HG02981 (cell line): ENCODE measurements around the gene PTDSS2.

Experiments
- ATAC-seq: cut with Tn5 transposase; IDR thresholded peaks from one replicate; pipeline ENCODE4 v1.9.1; 2021; ENCODE audit warnings: mild to moderate bottlenecking, moderate library complexity; ENCODE audit not compliant: unreplicated experiment

The PTDSS2 gene

DNA sequence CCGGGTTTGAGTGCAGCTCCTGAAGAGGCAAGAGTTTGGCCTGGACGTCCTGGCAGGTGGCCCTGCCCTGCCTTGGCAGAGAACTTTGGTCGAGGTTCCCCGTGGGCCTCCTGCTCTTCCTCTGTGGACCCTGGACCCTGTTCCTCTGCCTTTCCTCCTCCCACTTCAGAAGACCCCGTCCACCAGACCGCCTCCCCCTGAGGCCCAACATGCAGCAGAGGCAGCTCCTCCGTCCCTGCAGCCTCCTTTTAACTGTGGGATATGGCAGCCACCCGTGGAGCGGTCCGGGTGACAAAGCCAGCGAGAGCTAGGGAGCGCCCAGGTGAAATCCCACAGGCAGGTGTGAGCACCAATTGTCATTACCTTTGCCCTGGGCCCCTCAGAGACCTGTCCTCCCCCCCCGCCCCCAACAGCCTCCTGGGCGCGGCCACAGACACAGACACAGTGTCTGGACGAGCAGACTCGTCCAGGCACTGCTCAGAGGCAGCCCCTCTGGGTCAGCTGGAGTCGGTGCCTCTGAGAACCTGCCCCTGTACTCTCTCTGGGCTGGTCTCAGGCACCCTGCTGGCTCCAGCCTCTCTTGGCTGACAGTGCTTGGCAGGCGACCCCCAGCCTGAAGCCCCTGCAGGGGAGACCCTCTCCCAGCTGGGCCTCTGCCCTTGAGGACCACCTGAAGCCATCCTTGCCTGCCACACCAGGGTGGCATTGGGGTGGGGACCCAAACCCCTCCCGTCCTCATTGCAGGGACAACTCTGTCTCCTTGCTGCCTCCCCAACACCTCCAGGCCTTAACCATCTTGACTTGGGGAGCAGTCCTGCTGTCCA lies 4.1 kb upstream of the PTDSS2 start:
- no peak for ATAC-seq

DNA sequence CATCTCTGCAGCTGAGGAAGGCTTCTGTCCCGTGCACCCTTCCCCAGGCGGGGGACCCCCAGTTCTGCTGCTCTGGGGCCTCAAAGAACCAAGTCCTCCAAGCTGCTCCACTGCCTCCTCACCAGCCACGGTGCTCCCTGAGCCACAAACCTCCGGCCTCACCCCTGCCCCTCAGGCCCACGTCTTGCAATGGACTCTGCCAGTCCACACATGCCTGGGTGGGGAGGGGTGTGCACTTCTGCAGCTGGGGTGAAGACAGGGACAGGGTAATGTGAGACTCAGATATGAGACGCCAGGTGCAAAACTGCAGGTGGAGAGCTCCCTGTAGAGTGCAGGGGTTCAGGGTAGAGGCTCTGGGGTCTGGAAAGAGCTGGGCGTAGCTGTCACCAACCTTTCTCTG lies 3.2 kb upstream of the PTDSS2 start:
- ATAC-seq, result no peak

GRCh38 chr11:447923-448731 lies 2.0 kb upstream of the PTDSS2 start:
- peak; percentile 48 for ATAC-seq

GRCh38 chr11:450809-451451 lies 851 bp downstream of the PTDSS2 start:
- ATAC-seq, result no peak

DNA sequence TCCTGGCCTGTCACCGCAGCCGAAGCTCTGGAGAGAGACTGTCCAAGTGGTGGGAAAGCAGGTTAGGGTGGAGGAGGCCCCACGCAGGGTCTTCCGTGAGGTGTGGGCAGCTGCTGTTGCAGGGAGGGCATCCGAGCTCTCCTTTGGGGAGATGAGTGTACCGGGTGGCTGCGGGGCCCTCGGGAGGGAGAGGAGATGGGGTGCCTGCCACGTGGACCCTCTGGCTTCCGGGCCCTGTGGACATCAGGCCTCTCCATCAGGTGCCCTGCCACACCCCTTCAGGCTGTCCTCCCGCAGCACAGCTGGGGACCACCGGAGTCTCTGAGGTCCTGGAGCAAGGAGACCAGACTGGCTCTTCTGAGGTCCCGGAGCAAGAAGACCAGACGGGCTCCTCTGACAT lies 1.7 kb downstream of the PTDSS2 start:
- ATAC-seq, result no peak

DNA sequence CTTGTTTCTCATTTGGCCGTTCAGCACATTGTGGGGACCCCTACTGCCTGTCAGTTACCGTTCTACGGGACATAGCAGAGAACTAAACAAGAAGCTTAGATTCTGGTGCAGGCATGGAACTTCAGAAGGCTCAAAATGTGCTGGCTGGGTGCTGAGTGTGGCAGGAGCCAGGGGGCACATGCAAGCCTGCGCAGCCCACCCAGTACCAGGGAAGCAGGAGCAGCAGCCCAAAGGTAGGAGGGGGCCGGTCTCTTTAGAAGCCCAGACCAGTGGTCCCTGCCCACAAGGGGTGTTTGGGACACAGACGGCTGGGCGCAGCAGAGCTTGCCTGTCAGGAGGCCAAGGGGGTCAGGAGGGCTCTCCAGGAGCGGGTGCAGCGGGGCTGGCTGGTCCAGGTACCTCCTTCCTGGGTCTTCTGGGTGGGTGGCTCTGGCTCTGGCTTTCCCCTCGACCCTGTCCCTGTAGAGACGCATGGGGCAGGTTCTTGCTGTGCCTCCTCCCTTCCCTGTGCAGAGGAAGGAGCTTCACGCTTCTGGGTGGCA lies 2.2 kb downstream of the PTDSS2 start:
- ATAC-seq, result no peak

DNA sequence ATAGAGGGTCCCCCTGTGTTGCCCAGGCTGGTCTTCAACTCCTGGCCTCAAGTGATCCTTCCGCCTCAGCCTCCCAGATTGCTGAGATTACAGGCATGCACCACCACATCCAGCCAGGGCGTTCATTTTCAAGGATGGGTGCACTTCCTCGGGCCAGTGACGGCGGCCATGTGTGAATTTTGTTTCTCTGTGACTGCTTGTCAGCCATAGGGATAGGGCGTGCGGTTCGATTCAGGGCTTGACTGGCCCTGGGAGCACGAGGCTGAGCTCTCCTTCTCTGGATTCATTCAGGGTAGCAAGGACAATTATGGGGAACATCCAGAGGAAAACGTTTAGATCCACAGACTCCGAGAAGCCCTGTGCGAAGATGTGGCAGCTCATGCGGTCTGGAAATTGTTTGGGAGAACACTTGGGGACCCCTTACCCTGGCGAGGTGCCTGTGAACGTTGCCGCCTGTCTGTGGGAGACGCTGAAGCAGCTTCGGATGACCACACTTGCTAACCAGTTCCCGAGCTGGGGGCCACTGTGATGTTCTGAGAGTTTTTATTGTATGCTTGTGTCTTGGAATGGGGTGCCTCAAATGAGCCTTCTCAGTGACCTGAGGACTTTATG lies 2.9 kb downstream of the PTDSS2 start:
- no peak for ATAC-seq

GRCh38 chr11:453564-453963 lies 3.5 kb downstream of the PTDSS2 start:
- ATAC-seq, result no peak

GRCh38 chr11:454043-454442 lies 4.0 kb downstream of the PTDSS2 start:
- no peak for ATAC-seq

- ATAC-seq, result no peak
Measured at GRCh38 chr11:454801-455565, 4.9 kb downstream of the PTDSS2 start.

DNA sequence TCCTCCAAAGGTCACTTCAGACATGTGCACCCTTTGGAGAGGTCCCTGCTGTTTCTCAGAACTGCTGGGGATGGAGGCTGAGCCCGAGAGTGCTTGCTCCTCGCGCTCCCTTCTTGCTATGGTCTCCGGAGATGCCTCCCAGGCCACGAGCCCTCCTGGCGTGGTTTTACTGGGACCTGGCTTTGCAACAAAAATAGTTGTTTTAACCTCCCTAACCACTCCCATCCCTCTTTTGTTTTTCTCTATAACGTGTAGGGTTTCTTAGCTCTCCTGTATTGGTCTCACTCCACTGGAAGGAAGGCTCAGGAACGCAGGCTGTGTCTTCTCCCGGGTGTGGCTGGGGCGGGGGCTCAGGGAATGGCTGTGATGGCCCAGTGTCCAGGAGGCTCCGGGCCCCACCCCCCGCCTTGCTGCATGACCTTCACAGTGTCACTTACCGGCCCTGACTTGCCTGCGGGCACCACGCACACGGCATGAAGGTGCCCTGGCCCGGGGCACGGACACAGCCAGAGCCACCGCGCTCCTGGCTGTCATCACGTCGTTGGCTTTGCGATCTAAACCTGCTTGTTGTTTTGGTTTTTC lies 5.6 kb downstream of the PTDSS2 start:
- no peak for ATAC-seq

DNA sequence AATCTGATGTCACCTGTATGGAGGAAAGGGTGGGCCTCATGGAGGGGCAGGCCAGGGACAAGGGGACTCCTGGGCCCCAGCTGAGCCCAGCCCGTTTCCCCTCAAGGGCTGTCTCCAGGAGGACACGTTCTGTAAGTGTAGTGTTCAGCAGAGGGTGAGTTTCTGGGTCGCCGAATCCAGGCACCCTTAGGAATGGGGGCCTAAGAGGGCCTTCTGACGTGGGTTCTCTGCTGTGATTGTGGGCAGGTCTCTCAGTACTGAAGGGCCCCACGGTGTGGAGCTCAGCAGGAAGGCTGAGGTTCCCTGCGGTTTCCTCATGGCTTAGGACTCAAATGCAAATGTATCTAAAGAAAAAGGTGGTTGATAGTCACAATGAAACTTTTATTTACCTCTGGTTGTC lies 6.5 kb downstream of the PTDSS2 start:
- ATAC-seq, result no peak

GRCh38 chr11:457111-457760 lies 7.2 kb downstream of the PTDSS2 start:
- no peak for ATAC-seq

GRCh38 chr11:459511-460220 lies 9.6 kb downstream of the PTDSS2 start:
- no peak for ATAC-seq

DNA sequence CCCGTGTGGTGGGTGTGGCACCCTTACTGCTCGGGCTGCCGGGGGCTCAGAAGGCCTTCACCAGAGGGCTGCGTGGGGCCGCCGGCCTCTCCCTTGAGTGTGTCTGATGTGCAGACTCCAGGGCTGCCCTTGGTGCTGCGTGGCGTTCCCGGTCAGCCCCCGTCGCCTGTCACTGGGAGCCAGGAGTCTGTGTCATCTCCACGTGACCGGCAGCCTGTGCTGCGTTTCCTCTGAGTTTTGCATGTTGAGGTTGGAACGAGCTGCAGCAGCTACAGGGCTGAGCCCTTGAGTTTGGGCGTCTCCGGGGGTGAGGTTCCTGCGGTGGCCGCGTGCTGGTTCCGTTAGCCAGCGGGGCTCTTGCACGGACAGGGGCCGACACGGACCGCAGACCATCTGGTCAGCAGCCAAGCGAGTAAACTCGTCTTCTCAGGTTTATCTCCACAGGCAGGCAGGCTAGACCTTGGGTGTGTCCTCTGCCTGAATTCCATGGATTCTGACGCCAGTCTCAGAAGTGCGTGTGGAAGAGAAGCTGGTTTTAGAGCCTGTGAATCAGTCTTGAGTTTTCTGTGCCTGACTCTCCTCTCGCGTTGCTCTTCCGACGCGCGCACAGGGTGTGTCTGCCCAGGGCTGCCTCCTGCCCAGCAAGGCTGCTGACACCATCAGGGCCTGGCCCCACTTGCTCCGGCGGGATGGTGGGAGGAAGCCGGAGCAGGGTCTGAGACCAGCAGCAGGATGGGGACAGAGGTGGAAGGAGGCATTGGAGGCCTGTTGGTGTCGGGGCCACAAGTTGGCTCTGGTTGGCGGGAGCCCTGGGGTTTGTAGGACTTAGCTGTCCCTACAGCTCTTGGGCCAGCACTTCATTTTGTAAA lies 10.5 kb downstream of the PTDSS2 start:
- no peak for ATAC-seq

GRCh38 chr11:461626-462025 lies 11.5 kb downstream of the PTDSS2 start:
- ATAC-seq, result no peak

- ATAC-seq, result no peak
Measured at GRCh38 chr11:462107-462890, 12.2 kb downstream of the PTDSS2 start.
